Ascending aorta (tissue), 2 donors: ENCODE results near the gene UBXN7. TPM values are rescaled to one million over a fixed set of nuclear protein-coding genes. Genes with fewer than 3 reads are reported as not detected.

Experiments
- DNase-seq, 2 donors: peaks; one replicate each; pipeline ENCODE4 v3.0.0-alpha.2; 2019; ENCODE audit warnings: low spot score in 2 of 2
- H3K27ac ChIP-seq, 2 donors: fragments of 200-600 bp; sonication (generic); one replicate each; pipeline ENCODE4 v1.5.1; 2016 to 2017; ENCODE audit warnings: mild to moderate bottlenecking in 1 of 2
- H3K27me3 ChIP-seq: fragments of 200-600 bp; sonication (generic); one replicate; pipeline ENCODE4 v1.5.1; 2017
- H3K36me3 ChIP-seq, 2 donors: fragments of 200-600 bp; sonication (generic); one replicate each; pipeline ENCODE4 v1.5.1; 2016
- H3K4me1 ChIP-seq, 2 donors: fragments of 200-600 bp; sonication (generic); one replicate each; pipeline ENCODE4 v1.5.1; 2016 to 2017; ENCODE audit warnings: mild to moderate bottlenecking in 1 of 2
- H3K4me3 ChIP-seq, 2 donors: fragments of 200-600 bp; sonication (generic); one replicate each; pipeline ENCODE4 v1.5.1; 2016 to 2017; ENCODE audit warnings: mild to moderate bottlenecking in 1 of 2
- H3K9me3 ChIP-seq, 2 donors: fragments of 200-600 bp; sonication (generic); one replicate each; pipeline ENCODE4 v1.5.1; 2016
- CTCF ChIP-seq, 3 experiments: fragments of 200-600 bp in 2 of 3; fragments of 450-650 bp in 1 of 3; sonication (generic) in 2 of 3; IDR thresholded peaks; one replicate each; pipeline ENCODE4 v1.5.1; 2016 to 2019; ENCODE audit warnings: antibody characterized with exemption in 3 of 3, mild to moderate bottlenecking in 1 of 3, moderate library complexity in 1 of 3
- intact Hi-C: fragments of 100-400 bp; cut with DNase I; formaldehyde crosslinking; loops from one replicate; pipeline ENCODE4 v1.15.1; 2023
- total RNA-seq: library from RNA; depleted of rRNA; stranded (reverse); fragments of >200 nt; gene quantifications from one replicate; pipeline ENCODE4 v1.1.0, GENCODE V29; 2016

The UBXN7 gene
- total RNA-seq, 1 donor from 2014 or later: 7.2 TPM

- TF ChIP-seq CTCF (IDR thresholded peaks at IDR 0.05): no peak
- no peak overlapping the region for H3K27ac ChIP-seq
- no peaks in the 10 kb centered on the region for H3K9me3 ChIP-seq
- H3K36me3 ChIP-seq: no peaks in the 10 kb centered on the region
- H3K4me3 ChIP-seq: no peak overlapping the region
- intact Hi-C loops: no loop called here
- no peak for DNase-seq
- no peaks in the 10 kb centered on the region for H3K27me3 ChIP-seq
- no peaks in the 10 kb centered on the region for H3K4me1 ChIP-seq
Measured at GRCh38 chr3:196336319-196337145, 95.7 kb downstream of the UBXN7 start.

DNA sequence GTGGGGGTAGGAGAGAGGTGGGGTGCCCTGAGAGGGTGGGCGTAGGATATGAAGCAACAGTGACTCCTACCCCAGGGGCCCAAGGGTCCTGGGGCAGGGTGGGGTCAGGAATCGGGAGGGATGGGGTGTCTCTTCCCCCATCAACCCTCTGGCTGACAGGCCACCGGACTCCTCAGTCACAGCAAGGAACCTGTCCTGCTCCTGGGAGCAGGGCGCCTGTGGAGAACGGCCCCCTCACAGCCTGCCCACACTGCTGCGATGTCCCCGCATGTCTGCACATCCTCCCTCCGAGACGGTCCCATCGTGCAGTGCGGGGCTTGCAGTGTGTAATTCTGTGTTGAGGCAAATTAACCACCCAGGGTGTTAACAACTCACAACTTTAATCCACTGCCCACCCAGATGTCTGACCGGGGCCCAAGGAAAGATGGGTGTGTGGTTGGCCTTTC is 96.7 kb downstream of the UBXN7 start:
- Histone ChIP-seq H3K9me3 (no peaks in the 10 kb centered on the region), H3K36me3 (no peaks in the 10 kb centered on the region), H3K27ac (no peak overlapping the region), H3K4me3 (no peak overlapping the region), H3K4me1 (no peaks in the 10 kb centered on the region), H3K27me3 (no peaks in the 10 kb centered on the region)
- DNase-seq: no peak
- no peak for TF ChIP-seq CTCF (IDR thresholded peaks at IDR 0.05)
- intact Hi-C loops: no loop called here

GRCh38 chr3:196334982-196335381 is 97.2 kb downstream of the UBXN7 start:
- Histone ChIP-seq H3K36me3 (no peaks in the 10 kb centered on the region), H3K27me3 (no peaks in the 10 kb centered on the region), H3K4me1 (no peaks in the 10 kb centered on the region), H3K4me3 (no peak overlapping the region), H3K27ac (no peak overlapping the region), H3K9me3 (no peaks in the 10 kb centered on the region)
- intact Hi-C loops: no loop called here
- TF ChIP-seq CTCF (IDR thresholded peaks at IDR 0.05): no peak
- DNase-seq: no peak

- Histone ChIP-seq H3K27ac (no peak overlapping the region), H3K9me3 (no peaks in the 10 kb centered on the region), H3K4me3 (no peak overlapping the region), H3K27me3 (no peaks in the 10 kb centered on the region), H3K36me3 (no peaks in the 10 kb centered on the region), H3K4me1 (no peaks in the 10 kb centered on the region)
- DNase-seq: no peak
- TF ChIP-seq CTCF (IDR thresholded peaks at IDR 0.05): no peak
- intact Hi-C loops: no loop called here
Measured at GRCh38 chr3:196332168-196332567, 100.1 kb downstream of the UBXN7 start.

GRCh38 chr3:196327405-196327804 is 104.8 kb downstream of the UBXN7 start:
- no peaks in the 10 kb centered on the region for H3K36me3 ChIP-seq
- H3K27ac ChIP-seq: no peak overlapping the region
- H3K27me3 ChIP-seq: no peaks in the 10 kb centered on the region
- no peak overlapping the region for H3K4me3 ChIP-seq
- intact Hi-C loops: no loop called here
- H3K4me1 ChIP-seq: no peaks in the 10 kb centered on the region
- DNase-seq: no peak
- H3K9me3 ChIP-seq: no peaks in the 10 kb centered on the region
- no peak for TF ChIP-seq CTCF (IDR thresholded peaks at IDR 0.05)
